Endometrial microvascular endothelial cells (primary cell): ENCODE data around the gene SIGLEC9. TPM values are rescaled to one million over a fixed set of nuclear protein-coding genes. Genes with fewer than 3 reads are reported as not detected.

Experiments
- in situ Hi-C: cut with HindIII; loops from 2 replicates; pipeline ENCODE4 v1.10.0; 2017; ENCODE audit warnings: low sequenced_read_pairs, low pct_unique_long_range_greater_than_20kb; ENCODE audit errors: inconsistent ontology term
- total RNA-seq: library from RNA; depleted of rRNA; stranded (reverse); fragments of >200 nt; gene quantifications from one replicate; pipeline ENCODE4 v1.2.3, GENCODE V29; 2015; ENCODE audit errors: inconsistent ontology term

Gene SIGLEC9
- not detected for total RNA-seq

- in situ Hi-C loops, result no loop called here
These were observed at the start of gene SIGLEC9 for GRCh38 chr19:51124729-51125128. Gene SIGLEC9 (plus strand): TSS chr19:51124906. CDS start chr19:51124975, 69 bp downstream.

GRCh38 chr19:51075998-51076397 is 48.7 kb upstream of the SIGLEC9 start:
- in situ Hi-C loops, result no loop called here

- in situ Hi-C loops, result no loop called here
These were observed 48.0 kb upstream of the SIGLEC9 start for GRCh38 chr19:51076631-51077213.

GRCh38 chr19:51078104-51078503 is 46.6 kb upstream of the SIGLEC9 start:
- in situ Hi-C loops, result no loop called here

GRCh38 chr19:51078731-51079130 is 46.0 kb upstream of the SIGLEC9 start:
- in situ Hi-C loops, result no loop called here

- in situ Hi-C loops, result no loop called here
These were observed 45.1 kb upstream of the SIGLEC9 start for GRCh38 chr19:51079481-51080110.

GRCh38 chr19:51081476-51081875 is 43.2 kb upstream of the SIGLEC9 start:
- in situ Hi-C loops, result no loop called here

- in situ Hi-C loops, result no loop called here
These were observed 42.1 kb upstream of the SIGLEC9 start, which contains the start of gene KLK14 for GRCh38 chr19:51082611-51083010. Gene KLK14 (minus strand): TSS chr19:51082887. CDS start chr19:51082614, 273 bp downstream.

GRCh38 chr19:51083181-51083580 is 41.5 kb upstream of the SIGLEC9 start:
- in situ Hi-C loops, result no loop called here

GRCh38 chr19:51083783-51084182 is 40.9 kb upstream of the SIGLEC9 start:
- in situ Hi-C loops, result no loop called here

GRCh38 chr19:51084505-51084904 is 40.2 kb upstream of the SIGLEC9 start:
- in situ Hi-C loops, result no loop called here

- in situ Hi-C loops, result no loop called here
These were observed 38.4 kb upstream of the SIGLEC9 start for GRCh38 chr19:51086153-51086850.

GRCh38 chr19:51089786-51090185 is 34.9 kb upstream of the SIGLEC9 start:
- in situ Hi-C loops, result no loop called here

GRCh38 chr19:51090471-51090870 is 34.2 kb upstream of the SIGLEC9 start:
- in situ Hi-C loops, result no loop called here

- in situ Hi-C loops, result no loop called here
These were observed 33.6 kb upstream of the SIGLEC9 start for GRCh38 chr19:51091126-51091525.

- in situ Hi-C loops, result no loop called here
These were observed 32.5 kb upstream of the SIGLEC9 start for GRCh38 chr19:51091895-51092873.

- in situ Hi-C loops, result no loop called here
These were observed 31.6 kb upstream of the SIGLEC9 start for GRCh38 chr19:51093101-51093500.

- in situ Hi-C loops, result no loop called here
These were observed 31.0 kb upstream of the SIGLEC9 start for GRCh38 chr19:51093510-51094345.
